IMR-90 (cell line): ENCODE data around the gene APPBP2. TPM values are rescaled to one million over a fixed set of nuclear protein-coding genes. Genes with fewer than 3 reads are reported as not detected.

Experiments
- ATAC-seq: fragments of 200-7000 bp; cut with Tn5 transposase; 2 replicates; pipeline ENCODE4 v1.9.1; 2020; ENCODE audit warnings: low read depth, mild to moderate bottlenecking, moderate library complexity
- BruUV-seq: library from RNA; stranded (reverse); fragments of 400-500 nt; replicated peaks from 2 replicates; lab custom pipeline; 2021; lab: Mats Ljungman, UMichigan
- CTCF ChIA-PET: fragments of 300-600 bp; formaldehyde crosslinking; extraction: SDS; loops from one replicate; lab custom pipeline; 2021; ENCODE audit warnings: antibody characterized with exemption; lab: Yijun Ruan, JAX
- POLR2A ChIA-PET: fragments of 300-600 bp; sonication (Branson Sonifier 250); formaldehyde crosslinking; loops from one replicate; lab custom pipeline; 2022; ENCODE audit warnings: antibody characterized with exemption; ENCODE audit not compliant: unreplicated experiment; lab: Charles Lee
- DNase-seq: peaks from one replicate; pipeline ENCODE4 v3.0.0; 2013
- H2AFZ ChIP-seq: replicated peaks from 2 replicates; pipeline ENCODE3; 2013; ENCODE audit warnings: low read length, mild to moderate bottlenecking; ENCODE audit not compliant: poor library complexity
- H2AK5ac ChIP-seq: 2 replicates; pipeline ENCODE4 v1.6.1; 2013; ENCODE audit warnings: low read depth, low read length, inconsistent platforms
- H2AK9ac ChIP-seq: replicated peaks from 2 replicates; pipeline ENCODE3; 2013; ENCODE audit warnings: mild to moderate bottlenecking, low read depth, low read length, moderate library complexity; ENCODE audit not compliant: poor library complexity
- H2BK120ac ChIP-seq: 2 replicates; pipeline ENCODE4 v1.6.1; 2013; ENCODE audit warnings: low read depth, low read length, inconsistent platforms
- H2BK15ac ChIP-seq: 3 replicates; pipeline ENCODE4 v1.6.1; 2013; ENCODE audit warnings: low read depth, low read length, inconsistent platforms
- H2BK20ac ChIP-seq: 2 replicates; pipeline ENCODE4 v1.6.1; 2013; ENCODE audit warnings: low read depth, mild to moderate bottlenecking, inconsistent platforms, low read length, moderate library complexity
- H2BK5ac ChIP-seq: 2 replicates; pipeline ENCODE4 v1.6.1; 2013; ENCODE audit warnings: mild to moderate bottlenecking, low read depth, low read length, inconsistent platforms; ENCODE audit not compliant: poor library complexity, severe bottlenecking
- H3K14ac ChIP-seq: replicated peaks from 2 replicates; pipeline ENCODE4 v1.6.1; 2013; ENCODE audit warnings: low read depth, low read length, inconsistent platforms
- H3K18ac ChIP-seq: 2 replicates; pipeline ENCODE4 v1.6.1; 2013; ENCODE audit warnings: low read depth, low read length, control low read depth
- H3K23ac ChIP-seq: 2 replicates; pipeline ENCODE4 v1.6.1; 2013; ENCODE audit warnings: low read depth, low read length, inconsistent platforms
- H3K27ac ChIP-seq: 2 replicates; pipeline ENCODE4 v1.5.1; 2013; ENCODE audit warnings: mild to moderate bottlenecking, control low read depth, low read length; ENCODE audit not compliant: insufficient read depth
- H3K27me3 ChIP-seq: 2 replicates; pipeline ENCODE4 v1.6.1; 2013; ENCODE audit warnings: low read length; ENCODE audit not compliant: control insufficient read depth, insufficient read depth
- H3K36me3 ChIP-seq: 2 replicates; pipeline ENCODE4 v1.6.1; 2013; ENCODE audit warnings: low read length, mixed read lengths; ENCODE audit not compliant: control insufficient read depth, insufficient read depth
- H3K4ac ChIP-seq: 2 replicates; pipeline ENCODE4 v1.6.1; 2013; ENCODE audit warnings: low read depth, low read length, inconsistent platforms
- H3K4me1 ChIP-seq: 2 replicates; pipeline ENCODE4 v1.6.1; 2013; ENCODE audit warnings: low read length, mixed read lengths; ENCODE audit not compliant: control insufficient read depth, insufficient read depth
- H3K4me2 ChIP-seq: 2 replicates; pipeline ENCODE4 v1.6.1; 2013; ENCODE audit warnings: low read depth, mild to moderate bottlenecking, control low read depth, low read length, moderate library complexity
- H3K4me3 ChIP-seq: 2 replicates; pipeline ENCODE4 v1.5.1; 2013; ENCODE audit warnings: low read depth, mild to moderate bottlenecking, control low read depth, low read length, moderate library complexity; ENCODE audit not compliant: insufficient read depth
- H3K56ac ChIP-seq: 2 replicates; pipeline ENCODE4 v1.6.1; 2013; ENCODE audit warnings: low read length, inconsistent platforms; ENCODE audit not compliant: insufficient read depth; ENCODE audit errors: extremely low read depth
- H3K79me1 ChIP-seq, 2 experiments: 2 replicates each; pipeline ENCODE4 v1.6.1; 2013; ENCODE audit warnings: low read length in 2 of 2, inconsistent platforms in 1 of 2, low read depth in 1 of 2
- H3K9ac ChIP-seq: 2 replicates; pipeline ENCODE4 v1.6.1; 2013; ENCODE audit warnings: low read depth, low read length, control low read depth
- H3K9me1 ChIP-seq: 2 replicates; pipeline ENCODE4 v1.6.1; 2013; ENCODE audit warnings: low read length, inconsistent platforms; ENCODE audit not compliant: insufficient read depth
- H3K9me3 ChIP-seq: 2 replicates; pipeline ENCODE4 v1.6.1; 2013; ENCODE audit warnings: low read length; ENCODE audit not compliant: control insufficient read depth, insufficient read depth
- H4K20me1 ChIP-seq: 2 replicates; pipeline ENCODE4 v1.6.1; 2013; ENCODE audit warnings: low read length, inconsistent platforms; ENCODE audit not compliant: insufficient read depth
- H4K5ac ChIP-seq: 2 replicates; pipeline ENCODE4 v1.6.1; 2013; ENCODE audit warnings: mild to moderate bottlenecking, low read depth, low read length, control low read depth
- H4K8ac ChIP-seq, 2 experiments: 2 replicates each; pipeline ENCODE4 v1.6.1; 2013; ENCODE audit warnings: low read depth in 2 of 2, low read length in 2 of 2, control low read depth in 1 of 2, inconsistent platforms in 1 of 2
- H4K91ac ChIP-seq: 2 replicates; pipeline ENCODE4 v1.6.1; 2013; ENCODE audit warnings: low read depth, low read length, inconsistent platforms; ENCODE audit not compliant: insufficient read depth
- CEBPB ChIP-seq: IDR thresholded peaks from 2 replicates; pipeline ENCODE4 v1.6.1; 2012; ENCODE audit warnings: low read depth, low read length, improper control_type of control experiment
- FOS ChIP-seq: fragments of 150-350 bp; IDR thresholded peaks from 2 replicates; pipeline ENCODE4 v1.6.1; 2016; ENCODE audit warnings: low read depth, low read length
- POLR2A ChIP-seq: IDR thresholded peaks from 2 replicates; pipeline ENCODE4 v1.6.1; 2012; ENCODE audit warnings: mild to moderate bottlenecking, low read depth, low read length
- SMC3 ChIP-seq: fragments of 150-350 bp; IDR thresholded peaks from 2 replicates; pipeline ENCODE4 v1.6.1; 2016; ENCODE audit warnings: low read depth, mild to moderate bottlenecking, antibody characterized with exemption, low read length, moderate library complexity
- WGBS, 2 experiments: methylation state at CpG; one replicate each; pipeline versions ENCODE4 v1.1.5 to v1.1.7; 2013; ENCODE audit warnings: missing lambda C conversion rate in 2 of 2; ENCODE audit not compliant: insufficient read length in 1 of 2; ENCODE audit errors: extremely low coverage in 2 of 2; 5-methylcytosine and 5-hydroxymethylcytosine counted together
- dilution Hi-C: fragments of 300-500 bp; cut with HindIII; formaldehyde crosslinking; loops from one replicate; pipeline ENCODE4 v1.14.3; 2018; ENCODE audit warnings: low sequenced_read_pairs; ENCODE audit not compliant: unreplicated experiment
- in situ Hi-C: fragments of 300-500 bp; cut with MboI; formaldehyde crosslinking; loops from 3 replicates; pipeline ENCODE4 v1.14.3; 2019; ENCODE audit warnings: low sequenced_read_pairs, inconsistent platforms, mixed read lengths
- intact Hi-C: fragments of 100-400 bp; cut with micrococcal nuclease; formaldehyde crosslinking; loops from 2 replicates; pipeline ENCODE4 v1.10.0; 2022
- polyA plus RNA-seq, 3 experiments: library from polyadenylated mRNA; depleted of rRNA; stranded (reverse); fragments of >200 nt; gene quantifications; 2 replicates each; pipeline ENCODE4 v1.2.3, GENCODE V29; 2012; ENCODE audit warnings: low replicate concordance in 1 of 3
- total RNA-seq: library from RNA; depleted of rRNA; stranded (reverse); fragments of >200 nt; gene quantifications from 2 replicates; pipeline ENCODE4 v1.2.3, GENCODE V29; 2012

Gene APPBP2
- total and polyA plus RNA-seq, 2 of the 4 experiments (the other 2 are of a cell fraction): 12.3 to 93.9 TPM

DNA sequence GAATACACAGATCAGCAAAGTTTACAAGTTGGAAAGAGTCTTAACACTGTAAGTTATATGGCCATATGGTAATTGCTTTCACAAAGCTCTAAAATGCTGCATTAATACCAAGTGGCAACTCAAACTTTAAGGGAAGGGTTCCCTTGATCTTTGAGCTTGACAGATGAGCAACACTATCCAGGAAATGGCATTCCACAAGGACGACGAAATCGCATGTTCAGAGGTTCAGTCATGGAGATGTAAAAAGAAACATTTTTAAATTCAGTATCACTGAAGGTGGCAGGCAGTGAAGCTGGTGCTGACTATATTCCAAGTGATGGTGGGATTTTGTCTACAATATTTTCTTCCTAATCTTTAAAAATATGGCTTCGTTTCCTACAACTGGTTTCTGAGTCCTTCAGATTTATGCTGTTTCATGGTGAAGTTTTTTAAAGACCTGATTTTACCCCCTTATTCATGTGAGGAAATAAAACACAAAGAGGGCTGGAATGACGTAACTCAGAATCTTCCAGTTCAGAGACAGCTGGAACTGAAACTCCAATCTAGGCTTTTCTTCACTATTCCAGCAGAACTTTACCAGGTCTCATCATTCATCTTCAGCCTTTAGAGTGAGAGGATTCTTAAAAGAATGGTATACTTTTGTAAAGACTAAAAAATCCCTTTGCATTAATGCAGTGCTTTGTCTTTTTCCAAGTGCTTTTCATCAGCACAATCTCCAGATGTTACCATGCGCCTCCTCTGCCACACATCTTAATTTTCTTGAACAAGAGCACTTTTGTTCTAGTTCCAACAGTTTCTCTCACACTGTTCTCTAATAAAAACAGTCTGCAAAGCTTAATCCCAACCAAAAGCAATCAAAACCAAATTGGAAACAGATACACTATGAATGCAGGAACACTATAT lies 83.5 kb downstream of the APPBP2 start (continued):
- TF ChIP-seq SMC3: no peak
- TF ChIP-seq POLR2A: no peak

DNA sequence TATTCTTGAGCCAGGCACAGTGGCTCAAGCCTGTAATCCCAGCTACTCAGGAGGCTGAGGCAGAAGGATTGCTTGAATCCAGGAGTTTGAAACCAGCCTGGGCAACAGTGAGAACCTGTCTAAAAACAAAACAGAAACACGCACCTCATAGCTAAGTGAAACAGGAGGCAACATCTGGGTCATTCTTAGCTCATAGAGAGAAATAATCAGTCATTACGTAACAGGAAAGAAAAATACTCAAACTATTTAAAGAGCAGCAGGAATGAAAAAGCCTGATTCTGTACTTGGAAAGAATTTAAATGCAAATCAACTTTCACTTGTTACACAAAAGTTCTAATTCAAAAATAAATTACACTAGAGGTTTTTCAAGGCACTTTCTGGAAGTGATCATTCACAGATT lies 86.5 kb downstream of the APPBP2 start:
- TF ChIP-seq FOS (no peak), CEBPB (peak; percentile 65)
- Histone ChIP-seq H2AFZ (no peak overlapping the region), H3K36me3 (peaks cover under 1% of the 10 kb centered on the region; the same call in 1 of the 2 replicates), H2BK120ac (no peak overlapping the region), H2BK5ac (no peak overlapping the region), H3K27me3 (no peaks in the 10 kb centered on the region), H3K79me1 (0 out of 4 replicates have a peak, but pooled peaks cover 0 to under 1% of the 10 kb centered on the region in 2 experiments), H3K23ac (no peak overlapping the region; the same call in 1 of the 2 replicates), H2AK9ac (no peak overlapping the region), H3K4ac (no peak overlapping the region), H3K4me1 (peaks cover 3% of the 10 kb centered on the region), H3K18ac (no peak overlapping the region), H3K9me3 (no peaks in the 10 kb centered on the region), H4K20me1 (no peaks in the 10 kb centered on the region; the same call in 1 of the 2 replicates), H2BK20ac (no peak overlapping the region), H3K9me1 (peaks cover 3% of the 10 kb centered on the region), H4K5ac (no peak overlapping the region), H3K14ac (no peak overlapping the region), H3K56ac (no peak overlapping the region), H4K8ac (0 out of 4 replicates have a peak overlapping the region, but pooled peaks of 1 of the 2 experiments have one; percentile 38), H2BK15ac (no peak overlapping the region), H3K4me3 (no peak overlapping the region), H2AK5ac (no peak overlapping the region), H3K27ac (no peak overlapping the region), H3K9ac (no peak overlapping the region), H4K91ac (no peak overlapping the region), H3K4me2 (peak overlapping the region; percentile 82)
- POLR2A ChIA-PET: no interaction called here
- BruUV-seq: no TSS peak
- ATAC-seq: peak; percentile 19; the same call in 1 of the 2 replicates
- dilution Hi-C loops (no loop called here), in situ Hi-C loops (no loop called here), intact Hi-C loops (no loop called here)
- CTCF ChIA-PET: no interaction called here
- no CpG with 5 or more reads among the region's 2 CpGs for WGBS, 2 experiments
- peak; percentile 68 for DNase-seq
